OCI-LY7 (cell line): ENCODE results near the gene SND1.

Experiments used
- CTCF ChIP-seq: fragments of 200-600 bp; sonication (generic); conservative IDR thresholded peaks from 2 replicates; pipeline ENCODE4 v1.5.1; 2014; ENCODE audit warnings: mild to moderate bottlenecking, antibody characterized with exemption, low read length, moderate library complexity, mixed read lengths
- EZH2phosphoT487 ChIP-seq: fragments of 200-600 bp; sonication (generic); IDR thresholded peaks from 2 replicates; pipeline ENCODE4 v1.6.1; 2018; ENCODE audit warnings: low read depth, borderline replicate concordance, mild to moderate bottlenecking, mixed run types, antibody characterized with exemption, low read length, moderate library complexity, mixed read lengths

- TF ChIP-seq CTCF, result no peak
- TF ChIP-seq EZH2phosphoT487, result no peak
Observed at GRCh38 chr7:127986581-127987521, 334.9 kb downstream of the SND1 start.
